ENCODE results near the gene NUSAP1.
A peak's percentile ranks its signal among the peaks of the same experiment; 100 is the strongest.
"Not testable (repeated sequence)": the region's sequence is repeated elsewhere in the genome, so short reads cannot be mapped to it uniquely, and the experiment has no call there.

NUSAP1 gene

GRCh38 chr15:41332194-41333025 is at the start of gene NUSAP1, which contains the start of gene OIP5:
Gene NUSAP1, plus strand, starts transcription at chr15:41332881. Its CDS starts 77 bp downstream, at chr15:41332958.
Gene OIP5, minus strand, starts transcription at chr15:41332591. Its CDS starts 30 bp downstream, at chr15:41332561.
- DNase-seq: peak; percentile 99

- DNase-seq: not testable (repeated sequence)
Observed at GRCh38 chr15:41282980-41283652, 49.6 kb upstream of the NUSAP1 start.

GRCh38 chr15:41283653-41284426 is 48.8 kb upstream of the NUSAP1 start:
- DNase-seq: peak; percentile 99

- DNase-seq: peak; percentile 45
Observed at GRCh38 chr15:41284427-41285177, 48.1 kb upstream of the NUSAP1 start.

GRCh38 chr15:41285285-41285684 is 47.4 kb upstream of the NUSAP1 start:
- DNase-seq: no peak

- no peak for DNase-seq
Observed at GRCh38 chr15:41286665-41287333, 45.9 kb upstream of the NUSAP1 start.

GRCh38 chr15:41288464-41288863 is 44.2 kb upstream of the NUSAP1 start:
- no peak for DNase-seq

GRCh38 chr15:41289953-41290352 is 42.7 kb upstream of the NUSAP1 start:
- no peak for DNase-seq

GRCh38 chr15:41291065-41291631 is 41.5 kb upstream of the NUSAP1 start:
- DNase-seq: peak; percentile 7

GRCh38 chr15:41292521-41292920 is 40.2 kb upstream of the NUSAP1 start:
- DNase-seq: no peak

- DNase-seq: not testable (repeated sequence)
Observed at GRCh38 chr15:41301139-41301538, 31.5 kb upstream of the NUSAP1 start.

GRCh38 chr15:41301587-41301986 is 31.1 kb upstream of the NUSAP1 start:
- no peak for DNase-seq

- DNase-seq: no peak
Observed at GRCh38 chr15:41304149-41304770, 28.4 kb upstream of the NUSAP1 start.

- DNase-seq: no peak
Observed at GRCh38 chr15:41307679-41308078, 25.0 kb upstream of the NUSAP1 start.

GRCh38 chr15:41309226-41309905 is 23.3 kb upstream of the NUSAP1 start:
- no peak for DNase-seq

GRCh38 chr15:41320805-41321330 is 11.8 kb upstream of the NUSAP1 start:
- DNase-seq: not testable (repeated sequence)

GRCh38 chr15:41323611-41324010 is 9.1 kb upstream of the NUSAP1 start:
- DNase-seq: no peak

- DNase-seq: no peak
Observed at GRCh38 chr15:41331281-41331680, 1.4 kb upstream of the NUSAP1 start.

GRCh38 chr15:41331833-41332193 is 868 bp upstream of the NUSAP1 start:
- no peak for DNase-seq

GRCh38 chr15:41333026-41333562 is 413 bp downstream of the NUSAP1 start:
- DNase-seq: peak; percentile 18
